Activated CD8-positive, alpha-beta memory T cell treated with anti-CD3 and anti-CD28 coated beads, Interleukin-2, amount 50 U/mL, for 24 hours (primary cell): Measurements from ENCODE around the gene GARIN5B.
"Not testable (repeated sequence)": the region's sequence is repeated elsewhere in the genome, so short reads cannot be mapped to it uniquely, and the experiment has no call there.

Experiments used
- DNase-seq: peaks from one replicate; pipeline ENCODE4 v3.0.0-alpha.2; 2020; ENCODE audit errors: extremely low read depth

Gene GARIN5B

DNA sequence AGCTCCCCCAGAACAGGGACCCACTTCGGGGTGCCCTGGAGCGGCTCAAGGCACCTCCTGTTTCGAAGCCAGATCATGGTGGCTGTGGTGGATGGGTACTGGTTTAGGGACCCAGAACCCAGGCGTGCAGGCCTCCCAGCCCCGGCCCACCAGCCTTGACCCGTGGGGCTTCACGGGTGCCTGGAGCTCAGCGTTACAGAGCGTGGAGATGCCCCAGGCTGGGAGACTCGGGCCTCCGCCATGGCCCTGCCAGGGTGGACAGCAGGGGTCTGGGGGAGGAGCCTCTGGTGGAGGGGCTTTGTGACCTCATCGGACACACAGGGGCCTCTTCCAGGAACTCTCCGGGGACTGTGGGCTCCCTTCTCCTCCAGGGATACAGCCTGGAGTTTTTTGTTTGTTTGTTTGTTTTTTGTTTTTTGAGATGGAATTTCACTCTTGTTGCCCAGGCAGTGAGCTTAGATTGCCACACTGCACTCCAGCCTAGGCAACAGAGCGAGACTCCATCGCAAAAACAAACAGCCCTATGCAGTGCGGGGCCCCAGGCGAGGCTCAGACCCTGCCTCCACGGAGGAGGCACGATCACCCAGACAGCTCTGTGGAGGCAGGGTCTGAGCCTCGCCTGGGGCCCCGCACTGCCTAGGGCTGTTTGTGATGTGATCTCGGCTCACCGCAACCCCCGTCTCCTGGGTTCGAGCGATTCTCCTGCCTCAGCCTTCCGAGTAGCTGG, at the start of gene GARIN5B:
Gene GARIN5B (minus strand): TSS at position 271 of the 727 bp plus-strand sequence. CDS start 194 bp downstream, at position 77.
- DNase-seq, result no peak

DNA sequence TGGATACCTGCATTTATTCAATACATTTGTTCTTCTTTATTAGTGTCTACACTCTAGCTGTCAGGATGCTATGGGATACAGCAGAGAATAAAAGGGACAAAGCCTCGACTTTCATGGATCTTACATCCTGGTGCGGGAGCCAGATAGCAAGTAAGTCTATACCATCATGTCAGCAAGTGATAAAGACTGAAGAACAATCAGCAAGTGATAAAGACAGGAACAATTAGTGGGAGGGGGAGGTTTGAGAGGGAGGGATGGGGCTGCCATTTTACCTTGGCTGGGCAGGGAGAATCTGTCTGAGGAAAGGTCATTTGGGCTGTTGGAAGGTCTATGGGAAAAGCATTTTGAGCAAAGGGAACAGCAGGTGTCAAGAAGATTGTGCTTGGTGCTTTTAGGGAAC, 47.1 kb upstream of the GARIN5B start:
- DNase-seq, result no peak

DNA sequence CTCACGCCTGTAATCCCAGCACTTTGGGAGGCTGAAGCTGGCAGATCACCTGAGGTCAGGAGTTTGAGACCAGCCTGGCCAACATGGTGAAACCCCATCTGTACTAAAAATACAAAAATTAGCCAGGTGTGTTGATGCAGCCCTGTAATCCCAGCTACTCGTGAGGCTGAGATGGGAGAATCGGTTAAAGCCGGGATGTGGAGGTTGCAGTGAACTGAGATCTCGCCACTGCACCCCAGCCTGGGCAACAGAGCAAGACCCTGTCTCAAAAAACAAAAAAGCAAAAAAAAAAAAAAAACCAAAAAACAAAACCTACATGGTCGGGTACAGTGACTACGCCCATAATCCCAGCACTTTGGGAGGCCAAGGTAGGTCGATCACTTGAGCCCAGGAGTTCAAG, 46.1 kb upstream of the GARIN5B start:
- not testable (repeated sequence) for DNase-seq

DNA sequence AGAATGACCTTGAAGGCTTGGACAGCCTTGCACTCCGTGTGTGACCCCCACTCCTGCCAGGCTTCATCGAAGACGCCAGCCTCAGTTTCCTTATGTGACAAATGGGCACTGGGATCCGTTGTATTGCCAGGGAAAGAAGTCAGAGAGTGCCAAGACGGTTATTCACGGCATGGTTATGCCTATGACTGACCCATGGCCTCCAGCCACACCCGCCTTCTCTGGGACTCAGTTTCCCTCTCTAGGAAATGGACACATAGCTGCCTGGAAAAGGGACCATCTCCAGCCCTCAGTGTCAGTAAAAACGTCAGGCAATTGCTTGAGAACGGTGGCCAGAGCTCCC, 45.4 kb upstream of the GARIN5B start:
- no peak for DNase-seq

DNA sequence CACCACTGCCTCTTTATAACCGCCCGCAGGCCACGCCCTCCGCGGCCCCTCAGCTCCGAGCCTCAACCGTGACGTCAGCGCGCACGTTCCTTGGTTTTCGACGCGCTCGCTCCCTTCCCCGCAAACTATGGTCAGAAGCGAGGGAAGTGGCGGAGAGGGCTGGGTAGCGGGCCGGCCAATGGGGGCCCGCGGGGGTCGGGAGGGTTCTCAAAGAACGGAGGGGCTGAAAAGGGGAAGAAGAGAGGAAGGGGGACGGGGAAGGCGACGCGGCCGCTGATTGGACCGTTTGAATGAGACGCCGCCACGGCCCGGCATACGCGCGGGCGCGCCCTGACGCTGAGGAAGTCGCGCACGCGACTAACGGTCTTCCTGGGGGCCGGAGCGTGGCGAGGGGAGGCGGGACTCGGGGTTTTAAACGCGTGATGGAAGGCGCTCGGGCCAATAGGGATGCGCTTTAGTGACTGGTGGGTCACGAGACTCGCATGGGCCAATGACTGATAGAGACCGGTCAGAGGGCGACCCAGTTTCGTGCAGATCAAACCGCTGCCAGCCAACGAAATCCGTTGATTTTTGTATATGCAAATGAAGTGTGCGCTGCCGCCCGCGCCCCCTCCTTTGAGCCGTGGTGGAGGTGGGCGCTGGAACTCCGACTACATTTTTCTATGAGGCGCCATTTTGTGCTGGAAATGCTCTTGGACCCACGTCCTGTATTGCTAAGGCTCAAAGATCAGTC, 44.9 kb upstream of the GARIN5B start:
- DNase-seq, result peak; percentile 92

DNA sequence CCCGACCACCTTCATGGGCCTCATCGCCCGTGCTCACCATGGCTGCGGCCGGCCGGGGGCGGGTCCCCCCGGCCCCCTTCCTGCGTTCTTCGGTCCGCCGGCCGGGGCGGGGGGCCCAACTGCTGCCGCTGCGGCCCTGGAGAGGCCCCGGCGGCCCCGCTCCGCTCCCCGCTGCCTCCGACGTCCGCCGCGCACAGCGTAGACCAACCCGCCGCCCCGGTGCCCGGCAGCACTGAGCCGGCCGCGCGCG, 44.4 kb upstream of the GARIN5B start, which contains the start of gene UBE2S:
Gene UBE2S (minus strand): TSS at position 239 of the 250 bp plus-strand sequence. CDS start 199 bp downstream, at position 40.
- not testable (repeated sequence) for DNase-seq

DNA sequence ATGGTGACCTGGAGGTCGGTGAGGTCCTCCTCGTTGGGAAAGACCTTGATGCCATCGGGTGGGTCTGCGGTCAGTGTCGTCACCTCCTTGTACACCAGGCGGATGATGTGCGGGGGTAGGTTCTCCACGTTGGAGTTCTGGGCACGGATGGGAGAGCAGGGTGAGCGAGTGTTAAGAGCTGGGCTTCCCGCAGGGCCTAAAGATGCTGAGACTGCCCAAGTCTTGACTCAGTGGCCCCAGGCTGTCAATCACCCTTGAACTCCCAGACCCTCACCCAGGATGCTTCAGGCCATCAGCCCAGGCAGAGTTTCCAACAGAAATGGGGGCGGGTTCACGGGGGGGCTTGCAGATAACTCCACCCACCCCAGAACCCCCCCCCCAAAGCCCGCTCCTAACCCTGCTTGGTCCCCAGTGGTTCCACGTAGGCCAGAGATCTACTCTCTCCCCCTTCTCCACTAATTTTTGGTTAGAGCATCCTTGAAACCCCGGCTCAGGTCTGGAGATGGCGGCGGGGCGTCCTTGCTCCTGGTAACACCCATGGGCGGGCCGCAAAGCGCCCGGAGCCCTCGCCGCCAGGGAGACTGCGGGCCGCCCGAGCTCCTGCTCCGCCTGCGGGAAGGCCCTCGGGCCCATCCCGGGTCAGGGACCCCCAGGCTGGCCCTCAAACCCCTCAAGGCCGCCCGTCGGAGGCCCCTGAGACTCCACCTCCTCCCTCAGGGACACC, 43.9 kb upstream of the GARIN5B start:
- DNase-seq, result no peak

DNA sequence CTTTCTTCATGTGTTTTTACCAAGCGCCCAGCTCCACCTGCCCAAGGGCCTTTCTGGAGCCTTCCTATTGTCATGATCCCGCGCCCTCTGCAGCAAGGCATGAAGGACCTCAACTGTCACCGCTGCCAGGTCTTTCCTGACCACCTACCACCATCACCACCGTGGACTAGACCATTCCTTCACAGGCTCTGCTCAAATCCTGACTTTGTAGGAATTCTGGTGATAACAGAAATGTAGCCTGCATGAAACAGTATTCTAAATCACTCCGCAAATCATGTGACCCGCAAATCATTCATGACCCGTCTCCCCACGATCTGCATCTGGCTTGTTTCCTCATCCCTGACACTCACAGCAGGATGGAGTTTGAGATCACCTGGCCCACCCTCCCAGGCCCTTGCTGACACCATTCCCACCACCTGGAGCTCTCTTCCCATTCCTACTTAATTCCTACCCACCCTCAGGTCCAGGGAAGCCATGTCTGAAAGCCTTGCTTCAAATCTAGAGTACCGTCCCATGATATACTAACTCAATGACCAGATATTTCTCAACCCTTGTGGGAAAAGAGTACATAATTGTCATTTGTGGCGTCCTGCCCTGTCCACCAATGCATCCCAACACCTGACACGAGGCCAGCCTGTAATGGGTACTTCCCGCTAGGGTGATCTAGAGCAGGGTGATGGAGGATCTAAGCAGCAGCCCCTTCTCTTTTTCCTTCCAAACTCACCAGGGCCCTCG, 43.2 kb upstream of the GARIN5B start:
- DNase-seq, result no peak

DNA sequence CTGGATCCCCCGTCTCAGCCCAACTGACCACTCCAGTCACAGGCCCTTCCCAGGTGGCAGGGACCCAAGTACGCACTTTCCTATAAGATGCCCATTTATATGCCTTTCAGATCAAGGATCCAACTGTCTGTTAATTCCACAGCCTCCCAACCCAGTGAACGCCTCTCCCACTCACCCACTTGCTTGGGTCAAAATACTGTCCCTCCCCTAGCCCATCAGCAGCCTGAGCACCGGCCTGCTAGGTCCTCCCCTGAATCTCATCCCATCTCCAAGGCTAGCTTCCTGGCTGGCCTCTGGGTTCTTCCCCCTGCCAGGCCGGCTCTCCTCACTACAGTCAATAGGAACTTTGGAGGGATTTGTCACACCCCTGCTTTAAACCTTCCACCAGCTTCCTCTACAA, 42.6 kb upstream of the GARIN5B start:
- DNase-seq, result no peak

DNA sequence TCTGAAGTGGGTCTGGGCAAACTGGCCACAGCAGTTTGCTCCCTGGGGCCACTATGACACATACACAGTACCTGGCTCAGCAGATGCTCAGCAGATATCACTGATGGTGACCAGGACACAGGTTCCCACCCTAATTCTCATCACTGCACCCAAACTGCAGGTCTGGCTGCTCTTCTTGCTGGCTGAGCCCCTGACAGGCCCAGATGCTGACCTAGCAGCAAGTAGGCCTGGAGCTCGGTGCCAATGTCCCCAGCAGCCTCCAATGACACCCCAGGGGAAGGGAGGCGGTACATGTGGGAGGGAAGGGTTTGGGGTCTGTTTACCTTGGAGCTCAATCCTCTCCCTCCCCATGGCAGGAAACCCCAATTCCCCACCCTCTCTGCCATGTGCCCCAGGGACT, 39.4 kb upstream of the GARIN5B start:
- DNase-seq, result no peak

DNA sequence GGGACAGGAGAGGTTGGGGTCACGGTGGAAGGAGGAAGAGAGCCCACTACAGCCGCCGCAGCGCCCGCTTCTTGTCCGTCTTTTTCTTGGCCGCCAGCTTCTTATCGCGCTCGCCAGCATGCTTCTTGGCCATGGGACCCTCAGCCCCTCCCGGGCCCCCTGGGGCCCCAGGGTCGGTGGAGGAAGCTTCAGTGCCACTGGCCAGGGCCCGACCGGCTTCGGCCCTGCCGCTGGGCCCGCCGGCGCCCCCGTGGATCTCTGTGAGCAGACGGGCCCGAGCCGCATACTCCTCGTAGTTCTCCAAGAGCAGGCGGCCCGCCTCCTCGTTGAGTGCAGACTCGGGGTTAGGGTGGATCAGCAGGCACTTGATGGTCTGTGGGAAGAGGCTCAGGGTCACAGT, 38.3 kb upstream of the GARIN5B start:
- DNase-seq, result not testable (repeated sequence)

DNA sequence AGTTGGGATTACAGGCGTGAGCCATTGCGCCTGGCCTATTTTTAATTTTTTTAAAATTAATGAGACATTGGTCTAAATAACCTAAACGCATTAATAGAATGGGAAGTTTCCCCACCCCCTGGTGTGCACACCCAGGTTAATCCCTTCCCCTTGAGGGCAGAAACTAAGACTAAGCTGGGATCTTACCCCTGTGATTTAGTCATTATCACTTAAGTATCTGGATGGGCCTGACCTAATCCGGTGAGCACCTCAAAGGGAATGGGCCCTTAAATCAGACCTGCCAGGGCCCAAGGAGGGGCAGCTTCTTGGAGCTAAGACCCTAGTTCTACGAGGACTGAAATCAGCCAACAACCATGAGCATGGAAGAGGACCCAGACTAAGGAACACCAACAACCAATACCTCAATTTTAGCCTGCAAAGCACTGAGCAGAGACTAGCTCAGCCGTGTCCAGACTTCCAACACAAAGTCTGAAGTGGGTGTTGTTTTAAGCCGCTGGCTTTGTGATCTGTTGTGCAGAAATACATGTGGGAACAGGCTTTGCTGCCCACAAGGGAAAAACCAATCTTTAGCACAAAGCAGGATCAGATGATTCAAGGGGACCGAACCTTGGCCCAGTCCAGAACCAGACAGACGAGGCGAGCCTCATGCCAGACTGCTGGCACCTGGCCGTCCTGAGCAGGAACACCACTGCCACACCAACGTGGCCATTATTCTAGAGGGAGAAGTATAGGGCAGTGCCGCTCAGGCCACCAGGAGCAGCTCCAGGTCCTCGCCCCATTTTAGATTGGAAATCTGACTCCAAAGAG, 37.4 kb upstream of the GARIN5B start:
- DNase-seq, result no peak

DNA sequence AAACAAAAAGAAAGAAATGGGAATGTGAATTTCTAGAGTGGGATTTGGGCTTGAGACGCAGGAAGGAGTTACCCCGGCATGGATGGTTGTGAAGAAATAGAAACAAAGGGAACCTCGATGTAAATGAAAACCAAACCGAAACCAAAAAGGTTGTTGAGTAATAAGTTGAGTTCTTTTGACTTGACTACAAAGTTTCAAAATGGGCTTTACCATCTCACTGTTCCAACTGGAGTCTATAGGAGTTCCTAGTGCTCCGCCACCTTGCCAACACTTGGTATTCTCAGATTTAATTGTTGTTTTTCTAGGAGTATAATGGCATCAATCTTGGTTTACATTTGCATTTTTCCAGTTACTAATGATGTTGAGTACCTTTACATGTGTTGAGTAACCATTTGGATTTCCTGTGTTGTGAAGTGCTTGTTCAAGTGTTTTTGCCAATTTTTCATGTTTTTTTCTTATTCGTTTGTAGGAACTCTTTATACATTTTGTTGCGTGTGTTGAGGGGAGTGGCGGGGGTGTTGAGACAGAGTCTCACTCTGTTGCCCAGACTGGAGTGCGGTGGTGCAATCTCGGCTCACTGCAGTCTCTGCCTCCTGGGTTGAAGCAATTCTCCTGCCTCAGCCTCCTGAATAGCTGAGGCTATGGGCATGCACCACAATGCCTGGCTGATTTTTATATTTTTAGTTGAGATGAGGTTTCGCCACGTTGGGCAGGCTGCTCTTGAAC, 35.3 kb upstream of the GARIN5B start:
- no peak for DNase-seq

DNA sequence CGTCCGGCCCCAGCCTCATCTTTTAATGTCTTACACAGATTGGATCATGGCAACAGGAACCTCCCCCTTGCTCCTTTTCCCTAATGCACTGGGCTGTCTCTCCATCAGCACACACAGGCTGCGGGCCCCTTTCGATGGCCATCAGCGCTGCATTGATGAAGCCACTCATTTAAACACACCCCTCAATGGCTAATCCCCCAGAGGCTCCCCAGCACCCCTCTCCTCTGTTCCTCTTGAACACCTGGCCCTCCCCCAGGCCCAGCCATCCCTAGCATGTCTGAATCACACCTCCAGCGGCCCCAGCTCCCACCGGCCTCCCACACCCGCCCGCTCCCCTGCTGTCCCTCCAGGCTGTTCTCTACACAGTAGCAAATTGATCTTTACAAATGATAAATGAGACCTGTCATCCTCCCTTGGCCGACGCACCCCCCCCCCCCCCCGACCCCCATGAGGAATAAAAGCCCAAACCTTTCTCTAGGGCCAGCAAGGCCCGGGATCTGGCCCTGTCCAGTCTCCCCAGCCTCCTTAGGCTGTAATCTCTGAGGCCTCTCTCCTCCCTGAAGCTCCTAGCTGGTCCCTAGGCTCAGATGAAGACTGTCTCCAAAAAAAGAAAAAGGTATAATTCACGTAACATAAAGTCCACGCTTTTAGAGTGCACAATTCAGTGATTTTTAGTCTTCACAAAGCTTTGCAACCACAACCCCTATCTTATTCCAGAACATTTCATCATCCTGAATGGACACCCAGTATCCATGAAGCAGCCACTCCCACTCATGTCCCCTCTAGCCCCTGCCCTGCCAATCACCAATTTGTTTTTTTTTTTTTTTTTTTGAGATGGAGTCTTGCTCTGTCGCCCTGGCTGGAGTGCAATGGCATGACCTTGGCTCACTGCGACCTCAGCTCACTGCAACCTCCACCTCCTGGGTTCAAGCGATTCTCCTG, 30.0 kb upstream of the GARIN5B start:
- DNase-seq, result no peak

DNA sequence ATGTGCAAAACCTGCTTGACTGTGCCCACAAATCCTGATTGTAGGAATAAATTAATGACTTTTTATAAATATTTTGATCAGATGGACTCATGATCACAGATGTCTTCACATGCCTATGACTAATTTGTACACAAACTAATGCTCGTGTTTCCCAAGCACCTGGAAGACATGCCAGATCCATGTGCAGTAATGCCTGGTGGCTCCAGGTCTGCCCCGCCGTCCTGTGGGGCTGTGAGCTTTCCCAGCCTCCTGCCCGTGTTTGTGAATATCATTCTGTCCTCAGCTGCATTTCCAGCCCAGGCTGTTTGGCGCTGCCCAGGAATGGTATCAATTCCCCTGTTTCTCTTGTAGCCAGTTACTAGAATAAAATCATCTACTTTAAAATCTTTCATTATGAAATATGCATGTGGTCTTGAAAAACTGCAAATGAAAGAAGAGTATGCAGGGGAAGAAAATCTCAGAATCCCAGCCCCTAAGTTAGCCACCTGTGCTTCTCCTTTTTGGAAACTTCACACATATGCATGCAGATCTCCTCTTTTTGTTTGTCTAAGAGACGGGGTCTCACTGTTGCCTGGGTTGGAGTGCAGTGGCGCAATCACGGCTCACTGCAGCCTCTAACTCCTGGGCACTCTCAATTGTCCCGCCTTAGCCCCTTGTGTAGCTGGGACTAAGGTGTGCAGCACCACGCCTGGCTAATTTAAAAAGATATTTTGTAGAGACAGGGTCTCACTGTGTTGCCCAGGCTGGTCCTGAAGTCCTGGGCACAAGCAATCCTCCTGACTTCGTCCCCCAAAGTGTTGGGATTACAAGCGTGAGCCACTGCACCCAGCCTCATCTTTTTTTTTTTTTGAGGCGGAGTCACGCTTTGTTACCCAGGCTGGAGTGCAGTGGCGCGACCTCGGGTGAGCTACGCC, 28.9 kb upstream of the GARIN5B start:
- no peak for DNase-seq

DNA sequence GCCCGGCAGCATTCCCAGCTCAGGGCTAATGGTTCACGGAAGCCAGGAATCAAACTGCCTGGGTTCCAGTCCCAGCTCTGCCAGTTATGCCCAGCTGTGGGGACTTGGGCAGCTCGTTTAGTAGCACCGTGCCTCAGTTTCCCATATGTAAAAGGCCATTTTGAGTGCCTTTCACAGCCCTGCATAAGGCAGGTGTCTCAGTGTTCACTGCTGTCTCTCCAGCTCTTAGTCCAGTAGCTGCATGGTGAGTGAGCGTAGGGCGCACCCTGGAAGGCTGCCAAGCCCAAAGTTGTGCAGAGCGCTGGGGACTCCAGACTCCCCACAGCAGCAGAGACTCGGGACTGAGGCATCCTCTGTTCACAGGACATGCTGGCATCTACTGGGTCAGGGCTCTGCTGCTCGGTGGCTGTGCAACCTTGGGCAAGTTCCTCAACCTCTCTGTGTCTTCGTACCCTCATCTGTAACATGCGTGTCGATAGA, 28.2 kb upstream of the GARIN5B start:
- no peak for DNase-seq

DNA sequence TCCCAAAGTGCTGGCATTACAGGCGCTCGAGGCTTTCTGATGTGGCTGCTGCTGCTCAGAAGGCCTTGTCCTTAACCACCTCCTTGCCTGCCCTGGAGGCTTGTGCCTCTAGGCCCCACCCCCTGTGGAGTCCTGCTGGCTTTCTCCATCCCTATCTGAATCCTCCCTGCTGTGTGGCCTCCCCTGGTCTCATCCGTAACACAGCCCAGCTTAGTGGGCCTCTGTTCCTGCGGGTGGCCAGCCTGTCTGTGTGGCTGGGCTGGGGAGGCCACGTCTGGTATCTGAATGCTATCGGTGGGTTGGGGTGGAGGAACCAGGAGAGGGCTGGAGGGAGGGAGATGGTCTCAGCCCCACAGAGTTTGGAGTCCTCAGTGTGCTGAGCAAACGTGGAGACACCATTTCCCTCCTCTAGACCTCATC, 27.4 kb upstream of the GARIN5B start:
- no peak for DNase-seq
